Type B pancreatic cell (in vitro differentiated cells): ENCODE measurements around the gene TAAR8. TPM values are rescaled to one million over a fixed set of nuclear protein-coding genes. Genes with fewer than 3 reads are reported as not detected.
A peak's percentile ranks its signal among the peaks of the same experiment; 100 is the strongest.

Experiments used
- DNase-seq: peaks from one replicate; pipeline ENCODE4 v3.0.0; 2021; ENCODE audit warnings: mixed read lengths; ENCODE audit not compliant: unreplicated experiment; ENCODE audit errors: extremely low spot score
- H3K27ac Mint-ChIP-seq: 2 replicates; pipeline ENCODE4 v1.8.0; 2021; ENCODE audit warnings: mild to moderate bottlenecking, mixed read lengths
- H3K27me3 Mint-ChIP-seq: 2 replicates; pipeline ENCODE4 v1.8.0; 2021; ENCODE audit warnings: mixed read lengths
- H3K36me3 Mint-ChIP-seq: 2 replicates; pipeline ENCODE4 v1.8.0; 2021; ENCODE audit warnings: mixed read lengths
- H3K4me1 Mint-ChIP-seq: one replicate; pipeline ENCODE4 v1.8.0; 2021; ENCODE audit warnings: mixed read lengths; ENCODE audit not compliant: unreplicated experiment
- H3K4me3 Mint-ChIP-seq: 2 replicates; pipeline ENCODE4 v1.8.0; 2021; ENCODE audit warnings: mild to moderate bottlenecking, mixed read lengths
- H3K9me3 Mint-ChIP-seq: 2 replicates; pipeline ENCODE4 v1.8.0; 2021; ENCODE audit warnings: mixed read lengths
- CTCF ChIP-seq: fragments of 200-600 bp; sonication (generic); conservative IDR thresholded peaks from 2 replicates; pipeline ENCODE4 v1.5.0; 2021; ENCODE audit warnings: antibody characterized with exemption, mild to moderate bottlenecking
- total RNA-seq: library from RNA; stranded (reverse); gene quantifications from 2 replicates; pipeline ENCODE4 v1.2.1, GENCODE V29; 2021; ENCODE audit warnings: low replicate concordance

The TAAR8 gene
- total RNA-seq, 1 donor from 2014 or later: not detected

GRCh38 chr6:132511210-132511830 lies 41.2 kb upstream of the TAAR8 start:
- peaks cover 9% of the 10 kb centered on the region for H3K27me3 Mint-ChIP-seq

GRCh38 chr6:132511831-132512220 lies 40.6 kb upstream of the TAAR8 start:
- no peak for DNase-seq
- TF ChIP-seq CTCF: no peak
- Mint-ChIP-seq H3K4me3 (peak overlapping the region; percentile 87), H3K4me1 (peaks cover 18% of the 10 kb centered on the region), H3K36me3 (peaks cover 14% of the 10 kb centered on the region), H3K27ac (peak overlapping the region; percentile 79), H3K27me3 (peaks cover 9% of the 10 kb centered on the region), H3K9me3 (peaks cover 1% of the 10 kb centered on the region)

More at GRCh38 chr6:132511210-132511830, 41.2 kb upstream of the TAAR8 start:
- Mint-ChIP-seq H3K27ac (peak overlapping the region; percentile 36), H3K4me1 (peaks cover 18% of the 10 kb centered on the region), H3K9me3 (peaks cover 6% of the 10 kb centered on the region), H3K36me3 (peaks cover 16% of the 10 kb centered on the region), H3K4me3 (peak overlapping the region; percentile 87)
- DNase-seq: no peak
- no peak for TF ChIP-seq CTCF

GRCh38 chr6:132512342-132512637 lies 40.2 kb upstream of the TAAR8 start:
- DNase-seq: no peak
- H3K4me3 Mint-ChIP-seq: peak overlapping the region; percentile 87
- H3K9me3 Mint-ChIP-seq: no peaks in the 10 kb centered on the region
- no peak for TF ChIP-seq CTCF
- peaks cover 18% of the 10 kb centered on the region for H3K4me1 Mint-ChIP-seq
- H3K27ac Mint-ChIP-seq: peak overlapping the region; percentile 79
- peaks cover 12% of the 10 kb centered on the region for H3K36me3 Mint-ChIP-seq
- H3K27me3 Mint-ChIP-seq: peaks cover 9% of the 10 kb centered on the region

GRCh38 chr6:132512638-132513632 lies 39.5 kb upstream of the TAAR8 start, which contains the start of gene STX7:
STX7 (minus strand) TSS chr6:132513116; CDS start chr6:132503530, 9,586 bp downstream.
- Mint-ChIP-seq H3K4me1 (peaks cover 18% of the 10 kb centered on the region), H3K36me3 (peaks cover 6% of the 10 kb centered on the region), H3K27me3 (peaks cover 9% of the 10 kb centered on the region), H3K9me3 (no peaks in the 10 kb centered on the region), H3K27ac (peak within 1 kb of the TSS; percentile 98), H3K4me3 (peak within 1 kb of the TSS; percentile 94)
- peak; percentile 93 for DNase-seq
- no peak for TF ChIP-seq CTCF

- no peak for TF ChIP-seq CTCF
- Mint-ChIP-seq H3K4me3 (peak overlapping the region; percentile 94), H3K4me1 (peaks cover 18% of the 10 kb centered on the region), H3K27me3 (peaks cover 9% of the 10 kb centered on the region), H3K9me3 (no peaks in the 10 kb centered on the region), H3K36me3 (no peaks in the 10 kb centered on the region), H3K27ac (peak overlapping the region; percentile 98)
- no peak for DNase-seq
Observed at GRCh38 chr6:132513831-132514545, 38.5 kb upstream of the TAAR8 start.
